HEK293 (cell line): Measurements from ENCODE around the gene TAAR9.

Source experiments
- CTCF ChIP-seq: fragments of 450-650 bp; formaldehyde crosslinking; IDR thresholded peaks from 2 replicates; pipeline ENCODE4 v1.5.1; 2016; ENCODE audit warnings: missing biosample characterization, missing genetic modification characterization
- GFI1B ChIP-seq: fragments of 450-650 bp; formaldehyde crosslinking; IDR thresholded peaks from 2 replicates; pipeline ENCODE4 v1.5.1; 2016; ENCODE audit warnings: missing biosample characterization, missing genetic modification characterization
- ZBTB49 ChIP-seq: fragments of 450-650 bp; formaldehyde crosslinking; IDR thresholded peaks from 2 replicates; pipeline ENCODE4 v1.5.1; 2016; ENCODE audit warnings: missing biosample characterization, missing genetic modification characterization, low read depth
- ZNF138 ChIP-seq: fragments of 450-650 bp; formaldehyde crosslinking; IDR thresholded peaks from 2 replicates; pipeline ENCODE4 v1.5.1; 2016; ENCODE audit warnings: missing biosample characterization, missing genetic modification characterization, borderline replicate concordance
- ZNF16 ChIP-seq: fragments of 450-650 bp; formaldehyde crosslinking; IDR thresholded peaks from 2 replicates; pipeline ENCODE4 v1.5.1; 2016; ENCODE audit warnings: low read depth, missing biosample characterization, missing genetic modification characterization
- ZNF211 ChIP-seq: fragments of 450-650 bp; formaldehyde crosslinking; IDR thresholded peaks from 2 replicates; pipeline ENCODE4 v1.5.1; 2016; ENCODE audit warnings: low read depth, missing biosample characterization, missing genetic modification characterization
- ZNF704 ChIP-seq: fragments of 450-650 bp; formaldehyde crosslinking; IDR thresholded peaks from 2 replicates; pipeline ENCODE4 v1.5.1; 2016; ENCODE audit warnings: missing biosample characterization, missing genetic modification characterization
- ZNF747 ChIP-seq: fragments of 450-650 bp; formaldehyde crosslinking; IDR thresholded peaks from 2 replicates; pipeline ENCODE4 v1.5.1; 2016; ENCODE audit warnings: missing biosample characterization, missing genetic modification characterization
- ZSCAN30 ChIP-seq: fragments of 450-650 bp; IDR thresholded peaks from 2 replicates; pipeline ENCODE4 v1.5.1; 2018; ENCODE audit warnings: missing biosample characterization, mild to moderate bottlenecking, missing genetic modification characterization, moderate library complexity

GRCh38 chr6:132511831-132512220 lies 26.3 kb upstream of the TAAR9 start:
- TF ChIP-seq ZNF704 (tag by site-specific recombination) (no peak), ZSCAN30 (tag by site-specific recombination) (no peak), ZNF16 (tag by site-specific recombination) (no peak), GFI1B (tag by site-specific recombination) (no peak), ZNF747 (tag by site-specific recombination) (no peak), CTCF (tag by site-specific recombination) (no peak), ZNF138 (no peak), ZBTB49 (tag by site-specific recombination) (no peak), ZNF211 (tag by site-specific recombination) (no peak)
